D721Med (cell line): ENCODE data around the gene CTDSP2.

ENCODE experiments used
- DNase-seq: peaks from one replicate; pipeline ENCODE4 v3.0.0; 2011; ENCODE audit warnings: low spot score; ENCODE audit not compliant: insufficient read length
- FAIRE-seq: peaks from 2 replicates; lab custom pipeline; 2011; peaks lifted over from hg19 to GRCh38; lab: Jason Lieb, UNC
- TF ChIP-seq, protein P1 (sequence below): IDR thresholded peaks from 2 replicates; pipeline ENCODE4 v1.5.1; 2012; ENCODE audit warnings: mild to moderate bottlenecking, control low read depth; ENCODE audit not compliant: insufficient read depth; ENCODE audit errors: missing control alignments

The CTDSP2 gene

DNA sequence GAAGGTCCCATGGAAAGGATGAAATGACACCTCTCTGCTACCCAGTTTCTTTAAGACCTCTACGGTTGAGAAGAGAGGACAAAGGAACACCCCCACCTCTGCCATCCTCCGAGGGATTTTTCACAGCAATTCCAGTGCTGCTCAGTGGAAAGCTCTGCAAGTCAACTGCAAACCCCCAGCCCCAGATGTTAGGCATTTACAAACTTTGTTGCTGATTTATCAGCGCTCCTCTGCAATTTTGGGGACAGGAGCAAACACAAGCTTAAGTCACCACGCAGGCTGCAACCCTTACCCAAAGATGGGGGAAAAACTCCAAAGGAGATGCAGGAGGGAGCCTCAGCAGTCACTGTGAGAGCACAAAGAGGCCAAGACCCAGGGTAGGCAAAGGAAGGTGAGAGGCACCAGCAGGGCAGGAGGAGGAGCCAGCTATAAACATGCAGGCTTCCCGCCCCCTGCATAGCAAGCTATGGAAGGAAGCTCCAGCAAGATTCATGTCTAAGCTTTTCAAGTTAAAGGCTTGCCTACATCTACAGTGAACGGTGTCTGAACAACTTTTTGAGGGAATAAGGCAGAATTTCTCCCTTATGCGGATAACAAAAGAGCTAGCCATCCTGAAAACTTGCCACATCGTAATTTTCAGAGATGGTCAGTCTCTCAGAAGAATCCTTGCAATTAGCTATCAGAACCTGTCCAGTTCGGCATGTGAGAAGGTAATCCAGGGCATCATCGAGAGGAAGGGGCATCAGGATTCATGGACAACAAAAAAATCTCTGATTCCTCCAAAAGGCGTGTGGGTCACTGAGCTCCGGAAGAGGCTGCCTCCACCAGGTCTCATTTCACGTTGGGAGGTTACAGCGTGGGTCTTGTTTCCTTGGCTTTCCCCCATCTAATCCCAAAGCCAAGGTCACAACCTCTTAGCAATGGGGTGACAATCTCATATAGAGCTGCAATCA lies 3.9 kb downstream of the CTDSP2 start:
- DNase-seq = no peak
- no peak for FAIRE-seq
- TF ChIP-seq, protein P1, sequence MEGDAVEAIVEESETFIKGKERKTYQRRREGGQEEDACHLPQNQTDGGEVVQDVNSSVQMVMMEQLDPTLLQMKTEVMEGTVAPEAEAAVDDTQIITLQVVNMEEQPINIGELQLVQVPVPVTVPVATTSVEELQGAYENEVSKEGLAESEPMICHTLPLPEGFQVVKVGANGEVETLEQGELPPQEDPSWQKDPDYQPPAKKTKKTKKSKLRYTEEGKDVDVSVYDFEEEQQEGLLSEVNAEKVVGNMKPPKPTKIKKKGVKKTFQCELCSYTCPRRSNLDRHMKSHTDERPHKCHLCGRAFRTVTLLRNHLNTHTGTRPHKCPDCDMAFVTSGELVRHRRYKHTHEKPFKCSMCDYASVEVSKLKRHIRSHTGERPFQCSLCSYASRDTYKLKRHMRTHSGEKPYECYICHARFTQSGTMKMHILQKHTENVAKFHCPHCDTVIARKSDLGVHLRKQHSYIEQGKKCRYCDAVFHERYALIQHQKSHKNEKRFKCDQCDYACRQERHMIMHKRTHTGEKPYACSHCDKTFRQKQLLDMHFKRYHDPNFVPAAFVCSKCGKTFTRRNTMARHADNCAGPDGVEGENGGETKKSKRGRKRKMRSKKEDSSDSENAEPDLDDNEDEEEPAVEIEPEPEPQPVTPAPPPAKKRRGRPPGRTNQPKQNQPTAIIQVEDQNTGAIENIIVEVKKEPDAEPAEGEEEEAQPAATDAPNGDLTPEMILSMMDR = no peak

DNA sequence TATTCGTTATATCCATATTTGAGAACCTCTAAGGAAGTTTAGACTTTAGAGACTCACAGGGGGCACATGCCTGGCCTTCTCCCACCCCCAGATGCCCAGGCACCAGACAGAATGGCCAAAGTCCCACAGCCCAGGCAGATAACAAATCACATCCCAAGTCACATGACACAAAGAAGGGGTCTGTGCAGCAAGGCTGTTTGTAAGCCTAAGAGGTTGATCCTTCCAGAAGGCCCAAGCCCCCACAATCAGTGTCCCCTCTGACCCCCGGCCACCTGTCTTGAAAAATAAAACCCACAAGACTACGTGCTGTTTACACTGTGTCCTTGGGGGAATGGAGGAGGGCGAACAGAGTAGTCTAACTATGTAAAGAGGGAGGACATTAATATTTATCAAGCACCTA lies 5.1 kb downstream of the CTDSP2 start:
- FAIRE-seq (no peak), DNase-seq (no peak)
- TF ChIP-seq, protein P1 = no peak

- DNase-seq = no peak
- TF ChIP-seq, protein P1 = no peak
- no peak for FAIRE-seq
Observed at GRCh38 chr12:57840726-57841125, 5.8 kb downstream of the CTDSP2 start.

- TF ChIP-seq, protein P1 = no peak
- FAIRE-seq (no peak), DNase-seq (no peak)
Observed at GRCh38 chr12:57839996-57840395, 6.5 kb downstream of the CTDSP2 start.

DNA sequence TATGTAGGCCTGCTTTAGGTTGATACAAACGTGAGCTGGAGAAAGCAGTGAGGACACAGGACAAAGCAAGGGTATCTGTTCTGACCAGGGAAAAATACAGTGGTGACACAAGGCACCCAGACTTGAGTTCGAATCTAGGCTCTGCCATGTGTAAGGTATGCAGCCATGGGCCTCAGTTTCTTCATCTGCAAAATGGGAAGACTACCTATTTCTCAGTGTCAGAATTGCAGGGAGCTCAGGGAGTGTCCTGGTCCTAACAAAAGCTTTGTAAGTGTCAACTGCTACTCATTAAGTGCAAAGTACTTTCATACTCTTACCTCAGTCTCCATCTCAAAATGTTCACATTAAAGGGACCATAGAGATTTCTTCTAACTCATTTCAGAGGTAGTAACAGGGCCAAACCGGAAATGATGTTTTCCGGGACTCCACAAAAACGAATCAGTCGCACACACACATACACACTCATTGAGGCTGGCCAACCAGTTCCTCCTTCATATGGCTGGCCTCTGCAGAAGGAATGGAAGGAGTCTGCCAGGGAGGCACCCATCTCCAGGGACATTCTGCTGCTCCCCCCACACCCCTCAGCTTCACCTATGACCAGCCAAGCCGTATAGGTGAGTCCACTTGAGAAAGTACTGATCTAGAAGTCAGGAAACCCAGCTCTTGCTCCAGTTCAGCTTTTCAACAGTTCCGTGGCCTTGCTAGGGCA lies 7.8 kb downstream of the CTDSP2 start:
- FAIRE-seq = no peak
- DNase-seq = no peak
- TF ChIP-seq, protein P1 = no peak

GRCh38 chr12:57837864-57838562 lies 8.5 kb downstream of the CTDSP2 start:
- DNase-seq (no peak), FAIRE-seq (no peak)
- TF ChIP-seq, protein P1 = no peak
